ENCODE measurements around the gene ADAT2.

ADAT2 gene

DNA sequence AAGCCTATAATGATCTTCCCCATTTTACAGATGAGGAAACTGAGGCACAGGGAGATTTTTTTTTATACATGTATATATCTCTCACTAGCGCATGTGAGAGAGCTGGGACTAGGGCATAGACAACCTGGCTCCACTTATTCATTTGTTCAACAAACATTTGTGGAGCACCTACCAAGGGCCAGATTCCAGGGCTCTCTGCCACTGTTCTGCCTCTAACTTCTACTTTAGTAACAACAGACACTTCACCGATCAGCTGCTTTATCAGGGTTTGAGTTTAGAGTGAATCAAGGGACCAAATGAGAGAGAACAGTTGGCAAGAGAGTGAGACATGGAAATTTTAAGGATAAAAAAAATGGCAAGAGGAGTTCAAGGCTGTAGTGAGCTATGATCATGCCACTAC is 7.4 kb downstream of the ADAT2 start:
- ChIA-PET CTCF (interaction anchor here (0.8 kb wide), 1 partner anchor 16 kb away, joined by 3 read pairs; no protein-coding TSS in a partner anchor), POLR2A (no interaction called here)

DNA sequence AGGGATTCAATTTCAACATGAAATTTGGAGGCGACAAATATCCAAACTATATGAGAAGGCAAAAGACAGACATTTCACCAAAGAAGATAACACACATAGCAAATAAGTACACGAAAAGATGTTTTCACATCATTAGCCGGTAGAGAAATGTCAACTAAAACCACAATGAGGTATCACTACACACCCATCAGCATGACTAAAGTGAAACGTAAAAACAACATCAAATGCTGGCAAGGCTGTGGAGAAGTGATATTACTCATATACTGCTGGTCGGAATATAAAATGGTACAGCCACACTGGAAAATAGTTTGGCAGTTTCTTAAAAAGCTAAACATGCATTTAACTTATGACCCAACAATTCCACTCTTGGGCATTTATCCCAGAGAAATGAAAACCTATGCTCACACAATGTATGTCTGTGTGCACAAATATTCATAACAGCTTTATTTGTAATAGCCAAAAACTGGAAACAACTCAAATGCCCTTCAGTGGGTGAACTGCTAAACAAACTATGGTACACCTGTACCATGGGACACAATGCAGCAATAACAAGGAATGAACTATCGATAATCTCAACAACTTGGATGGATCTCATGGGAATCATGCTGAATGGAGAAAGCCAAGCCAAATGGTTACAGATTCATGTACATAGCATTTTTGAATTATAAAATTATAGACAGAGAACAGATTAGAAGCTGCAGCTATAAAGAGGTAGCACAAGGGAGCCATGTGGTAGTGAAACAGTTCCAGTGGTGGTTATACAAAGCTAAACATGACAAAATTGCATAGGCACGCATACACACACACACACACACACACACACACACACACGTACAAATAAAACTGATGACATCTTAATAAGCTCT is 8.6 kb downstream of the ADAT2 start:
- CTCF ChIA-PET = interaction anchor here (0.7 to 1.3 kb wide), 3 partner anchors 12 to 15 kb away, joined by 3 to 4 read pairs (median 4); no protein-coding TSS in a partner anchor
- DNase-seq (ENCODE audit: low read depth, low spot score) = peak; percentile 40
- H3K4me3 ChIP-seq (ENCODE audit: low read depth, low read length) = no peak overlapping the region
- TF ChIP-seq, protein P1, sequence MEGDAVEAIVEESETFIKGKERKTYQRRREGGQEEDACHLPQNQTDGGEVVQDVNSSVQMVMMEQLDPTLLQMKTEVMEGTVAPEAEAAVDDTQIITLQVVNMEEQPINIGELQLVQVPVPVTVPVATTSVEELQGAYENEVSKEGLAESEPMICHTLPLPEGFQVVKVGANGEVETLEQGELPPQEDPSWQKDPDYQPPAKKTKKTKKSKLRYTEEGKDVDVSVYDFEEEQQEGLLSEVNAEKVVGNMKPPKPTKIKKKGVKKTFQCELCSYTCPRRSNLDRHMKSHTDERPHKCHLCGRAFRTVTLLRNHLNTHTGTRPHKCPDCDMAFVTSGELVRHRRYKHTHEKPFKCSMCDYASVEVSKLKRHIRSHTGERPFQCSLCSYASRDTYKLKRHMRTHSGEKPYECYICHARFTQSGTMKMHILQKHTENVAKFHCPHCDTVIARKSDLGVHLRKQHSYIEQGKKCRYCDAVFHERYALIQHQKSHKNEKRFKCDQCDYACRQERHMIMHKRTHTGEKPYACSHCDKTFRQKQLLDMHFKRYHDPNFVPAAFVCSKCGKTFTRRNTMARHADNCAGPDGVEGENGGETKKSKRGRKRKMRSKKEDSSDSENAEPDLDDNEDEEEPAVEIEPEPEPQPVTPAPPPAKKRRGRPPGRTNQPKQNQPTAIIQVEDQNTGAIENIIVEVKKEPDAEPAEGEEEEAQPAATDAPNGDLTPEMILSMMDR (IDR thresholded peaks at IDR 0.05; ENCODE audit: insufficient read depth, low read length, missing control alignments) = no peak
- POLR2A ChIA-PET = no interaction called here

More for the DNA sequence above, 7.4 kb downstream of the ADAT2 start:
- H3K4me3 ChIP-seq (ENCODE audit: low read depth, low read length) = no peak overlapping the region
- TF ChIP-seq, protein P1 (IDR thresholded peaks at IDR 0.05; ENCODE audit: insufficient read depth, low read length, missing control alignments) = no peak
- DNase-seq (ENCODE audit: low read depth, low spot score) = no peak

DNA sequence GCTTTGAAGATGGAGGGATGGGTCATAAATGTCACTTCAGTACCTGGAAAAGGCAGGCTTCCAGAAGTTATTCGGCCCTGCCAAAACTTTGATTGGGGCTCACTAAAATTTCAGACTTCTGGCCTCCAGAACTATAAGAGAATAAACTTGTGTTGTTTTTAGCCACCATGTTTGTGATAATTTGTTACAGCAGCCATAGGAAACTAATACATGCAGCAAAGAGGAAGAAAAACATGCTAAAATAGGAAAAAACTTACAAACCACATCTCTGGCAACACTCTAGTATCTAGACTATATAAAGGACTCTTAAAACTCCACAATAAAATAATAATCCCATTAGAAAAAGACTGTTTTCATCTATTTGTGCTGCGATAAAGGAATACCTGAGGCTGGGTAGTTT is 9.5 kb downstream of the ADAT2 start:
- H3K4me3 ChIP-seq (ENCODE audit: low read depth, low read length) = no peak overlapping the region
- TF ChIP-seq, protein P1 (IDR thresholded peaks at IDR 0.05; ENCODE audit: insufficient read depth, low read length, missing control alignments) = no peak
- DNase-seq (ENCODE audit: low read depth, low spot score) = no peak
- POLR2A ChIA-PET = no interaction called here
- CTCF ChIA-PET = interaction anchor here (1.3 kb wide), 1 partner anchor 12 kb away, joined by 4 read pairs; no protein-coding TSS in a partner anchor

DNA sequence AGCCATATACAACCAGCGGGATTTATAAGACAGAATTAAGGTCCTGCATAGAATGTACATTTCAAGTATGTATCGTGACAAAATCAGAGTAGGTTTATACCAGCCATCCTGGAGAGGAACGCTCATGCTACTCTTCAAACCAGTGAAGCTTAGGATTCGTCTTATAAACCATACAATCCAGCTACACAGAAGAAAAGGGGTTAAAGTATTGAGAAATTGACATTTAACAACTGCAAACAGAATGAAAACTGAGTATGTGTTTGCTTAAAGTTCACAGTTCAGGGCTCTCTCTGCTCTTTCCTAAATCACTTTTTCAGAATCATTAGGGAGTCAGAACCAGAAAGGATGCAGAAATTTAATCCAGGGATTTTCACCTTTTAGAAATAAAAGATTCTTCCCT is 17.9 kb downstream of the ADAT2 start:
- H3K4me3 ChIP-seq (ENCODE audit: low read depth, low read length) = no peak overlapping the region
- no peak for DNase-seq (ENCODE audit: low read depth, low spot score)
- TF ChIP-seq, protein P1 (IDR thresholded peaks at IDR 0.05; ENCODE audit: insufficient read depth, low read length, missing control alignments) = no peak
- ChIA-PET POLR2A (no interaction called here), CTCF (interaction anchor here (1.8 kb wide), 1 partner anchor 740 kb away, joined by 5 read pairs; no protein-coding TSS in a partner anchor)

DNA sequence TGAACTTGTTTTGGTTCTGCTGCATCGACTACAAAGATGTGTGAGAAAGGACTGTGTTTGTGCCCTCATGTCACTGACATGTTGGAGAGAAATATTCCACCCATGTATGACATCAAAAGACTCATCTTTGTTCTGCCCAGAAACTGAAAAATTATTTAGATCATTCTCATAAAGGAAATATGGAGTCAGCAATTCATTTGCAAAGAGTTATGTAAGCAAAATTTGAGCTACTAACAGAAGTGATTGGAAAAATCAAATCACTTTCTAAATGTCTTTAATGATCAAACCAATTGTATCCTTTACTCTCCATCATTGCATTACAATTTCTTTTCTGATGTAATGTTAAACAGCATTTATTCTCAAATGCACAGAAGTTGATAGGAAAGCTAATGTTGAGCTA is 19.3 kb downstream of the ADAT2 start:
- no peak overlapping the region for H3K4me3 ChIP-seq (ENCODE audit: low read depth, low read length)
- TF ChIP-seq, protein P1 (IDR thresholded peaks at IDR 0.05; ENCODE audit: insufficient read depth, low read length, missing control alignments) = no peak
- DNase-seq (ENCODE audit: low read depth, low spot score) = no peak
- ChIA-PET CTCF (interaction anchor here (0.9 to 1.6 kb wide), 3 partner anchors 13 to 865 kb away, joined by 3 to 7 read pairs (median 4); no protein-coding TSS in a partner anchor), POLR2A (no interaction called here)

DNA sequence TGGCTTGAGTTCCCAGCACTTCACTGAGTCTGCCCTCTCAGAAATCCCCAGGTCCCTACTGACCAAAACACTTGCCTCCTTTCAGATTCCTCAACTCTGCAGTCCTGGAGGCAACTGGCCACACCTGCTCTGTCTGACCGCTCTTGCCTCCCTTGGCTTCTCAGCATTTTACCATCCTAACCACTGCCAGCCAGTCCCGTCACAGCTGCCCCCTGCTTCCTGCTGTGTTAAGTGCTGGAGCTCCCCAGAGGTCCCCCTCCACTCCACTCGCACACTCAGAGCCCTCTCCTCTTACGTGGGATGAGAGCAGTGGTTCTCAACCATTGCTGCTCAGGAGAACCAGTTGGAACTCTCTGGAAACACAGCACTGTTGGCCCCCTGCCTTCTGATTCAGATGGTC is 20.5 kb downstream of the ADAT2 start:
- no peak for DNase-seq (ENCODE audit: low read depth, low spot score)
- POLR2A ChIA-PET = no interaction called here
- no peak overlapping the region for H3K4me3 ChIP-seq (ENCODE audit: low read depth, low read length)
- CTCF ChIA-PET = interaction anchor here (1.2 to 6.5 kb wide), 5 partner anchors 11 to 955 kb away, joined by 4 to 88 read pairs (median 49); no protein-coding TSS in a partner anchor
- TF ChIP-seq, protein P1 (IDR thresholded peaks at IDR 0.05; ENCODE audit: insufficient read depth, low read length, missing control alignments) = no peak

Data from AG04449 (cell line).